Measurements from ENCODE around the gene PARD3.

Gene PARD3

GRCh38 chr10:34815185-34816084 lies at the start of gene PARD3:
PARD3 (minus strand) TSS chr10:34815296; CDS start chr10:34814995, 301 bp downstream.
- Histone ChIP-seq H3K27me3 (ENCODE audit: low read depth, low read length) (no peaks in the 10 kb centered on the region), H3K27ac (ENCODE audit: low read length) (peak within 1 kb of the TSS; percentile 36), H3K4me1 (ENCODE audit: control insufficient read depth in 1 of 2, insufficient read depth in 2 of 2, low read length in 2 of 2) (peaks cover 0 to 18% of the 10 kb centered on the region in 2 donors), H3K4me3 (ENCODE audit: low read depth in 1 of 2, low read length in 2 of 2) (peak within 1 kb of the TSS; percentile 71 to 82), H3K9me3 (ENCODE audit: control insufficient read depth in 1 of 2, low read length in 2 of 2) (no peaks in the 10 kb centered on the region), H3K36me3 (ENCODE audit: control insufficient read depth in 1 of 2, insufficient read depth in 2 of 2, low read length in 2 of 2) (no peaks in the 10 kb centered on the region)

- H3K27ac ChIP-seq (ENCODE audit: low read length) = no peak overlapping the region
- no peaks in the 10 kb centered on the region for H3K9me3 ChIP-seq (ENCODE audit: control insufficient read depth in 1 of 2, low read length in 2 of 2)
- peaks cover 5 to 24% of the 10 kb centered on the region in 2 donors for H3K4me1 ChIP-seq (ENCODE audit: control insufficient read depth in 1 of 2, insufficient read depth in 2 of 2, low read length in 2 of 2)
- no peaks in the 10 kb centered on the region for H3K36me3 ChIP-seq (ENCODE audit: control insufficient read depth in 1 of 2, insufficient read depth in 2 of 2, low read length in 2 of 2)
- H3K27me3 ChIP-seq (ENCODE audit: low read depth, low read length) = no peaks in the 10 kb centered on the region
- peak overlapping the region in 1 of 2 donors; percentile 7 for H3K4me3 ChIP-seq (ENCODE audit: low read depth in 1 of 2, low read length in 2 of 2)
These were observed 49.3 kb upstream of the PARD3 start for GRCh38 chr10:34864149-34865067.

GRCh38 chr10:34862892-34863291 lies 47.8 kb upstream of the PARD3 start:
- no peak overlapping the region for H3K4me3 ChIP-seq (ENCODE audit: low read depth in 1 of 2, low read length in 2 of 2)
- no peaks in the 10 kb centered on the region for H3K36me3 ChIP-seq (ENCODE audit: control insufficient read depth in 1 of 2, insufficient read depth in 2 of 2, low read length in 2 of 2)
- peaks cover 5 to 24% of the 10 kb centered on the region in 2 donors for H3K4me1 ChIP-seq (ENCODE audit: control insufficient read depth in 1 of 2, insufficient read depth in 2 of 2, low read length in 2 of 2)
- no peaks in the 10 kb centered on the region for H3K27me3 ChIP-seq (ENCODE audit: low read depth, low read length)
- H3K9me3 ChIP-seq (ENCODE audit: control insufficient read depth in 1 of 2, low read length in 2 of 2) = no peaks in the 10 kb centered on the region
- no peak overlapping the region for H3K27ac ChIP-seq (ENCODE audit: low read length)

GRCh38 chr10:34861293-34862021 lies 46.4 kb upstream of the PARD3 start:
- Histone ChIP-seq H3K27me3 (ENCODE audit: low read depth, low read length) (no peaks in the 10 kb centered on the region), H3K36me3 (ENCODE audit: control insufficient read depth in 1 of 2, insufficient read depth in 2 of 2, low read length in 2 of 2) (no peaks in the 10 kb centered on the region), H3K9me3 (ENCODE audit: control insufficient read depth in 1 of 2, low read length in 2 of 2) (no peaks in the 10 kb centered on the region), H3K4me3 (ENCODE audit: low read depth in 1 of 2, low read length in 2 of 2) (peak overlapping the region in 1 of 2 donors; percentile 5), H3K27ac (ENCODE audit: low read length) (no peak overlapping the region), H3K4me1 (ENCODE audit: control insufficient read depth in 1 of 2, insufficient read depth in 2 of 2, low read length in 2 of 2) (peaks cover 5 to 24% of the 10 kb centered on the region in 2 donors)

- Histone ChIP-seq H3K4me3 (ENCODE audit: low read depth in 1 of 2, low read length in 2 of 2) (no peak overlapping the region), H3K4me1 (ENCODE audit: control insufficient read depth in 1 of 2, insufficient read depth in 2 of 2, low read length in 2 of 2) (peaks cover 5 to 20% of the 10 kb centered on the region in 2 donors), H3K27me3 (ENCODE audit: low read depth, low read length) (no peaks in the 10 kb centered on the region), H3K9me3 (ENCODE audit: control insufficient read depth in 1 of 2, low read length in 2 of 2) (no peaks in the 10 kb centered on the region), H3K27ac (ENCODE audit: low read length) (no peak overlapping the region), H3K36me3 (ENCODE audit: control insufficient read depth in 1 of 2, insufficient read depth in 2 of 2, low read length in 2 of 2) (no peaks in the 10 kb centered on the region)
These were observed 44.1 kb upstream of the PARD3 start for GRCh38 chr10:34859170-34859569.

- H3K36me3 ChIP-seq (ENCODE audit: control insufficient read depth in 1 of 2, insufficient read depth in 2 of 2, low read length in 2 of 2) = no peaks in the 10 kb centered on the region
- H3K27me3 ChIP-seq (ENCODE audit: low read depth, low read length) = no peaks in the 10 kb centered on the region
- H3K9me3 ChIP-seq (ENCODE audit: control insufficient read depth in 1 of 2, low read length in 2 of 2) = no peaks in the 10 kb centered on the region
- no peak overlapping the region for H3K27ac ChIP-seq (ENCODE audit: low read length)
- H3K4me3 ChIP-seq (ENCODE audit: low read depth in 1 of 2, low read length in 2 of 2) = no peak overlapping the region
- peaks cover 5 to 17% of the 10 kb centered on the region in 2 donors for H3K4me1 ChIP-seq (ENCODE audit: control insufficient read depth in 1 of 2, insufficient read depth in 2 of 2, low read length in 2 of 2)
These were observed 42.9 kb upstream of the PARD3 start for GRCh38 chr10:34858003-34858402.

GRCh38 chr10:34854147-34854601 lies 39.1 kb upstream of the PARD3 start:
- Histone ChIP-seq H3K27ac (ENCODE audit: low read length) (no peak overlapping the region), H3K9me3 (ENCODE audit: control insufficient read depth in 1 of 2, low read length in 2 of 2) (no peaks in the 10 kb centered on the region), H3K4me1 (ENCODE audit: control insufficient read depth in 1 of 2, insufficient read depth in 2 of 2, low read length in 2 of 2) (peaks cover 0 to 8% of the 10 kb centered on the region in 2 donors), H3K4me3 (ENCODE audit: low read depth in 1 of 2, low read length in 2 of 2) (no peak overlapping the region), H3K27me3 (ENCODE audit: low read depth, low read length) (no peaks in the 10 kb centered on the region), H3K36me3 (ENCODE audit: control insufficient read depth in 1 of 2, insufficient read depth in 2 of 2, low read length in 2 of 2) (no peaks in the 10 kb centered on the region)

- Histone ChIP-seq H3K36me3 (ENCODE audit: control insufficient read depth in 1 of 2, insufficient read depth in 2 of 2, low read length in 2 of 2) (no peaks in the 10 kb centered on the region), H3K4me3 (ENCODE audit: low read depth in 1 of 2, low read length in 2 of 2) (no peak overlapping the region), H3K27me3 (ENCODE audit: low read depth, low read length) (no peaks in the 10 kb centered on the region), H3K27ac (ENCODE audit: low read length) (no peak overlapping the region), H3K4me1 (ENCODE audit: control insufficient read depth in 1 of 2, insufficient read depth in 2 of 2, low read length in 2 of 2) (peaks cover 0 to 8% of the 10 kb centered on the region in 2 donors), H3K9me3 (ENCODE audit: control insufficient read depth in 1 of 2, low read length in 2 of 2) (no peaks in the 10 kb centered on the region)
These were observed 38.3 kb upstream of the PARD3 start for GRCh38 chr10:34853357-34853756.

GRCh38 chr10:34850558-34850957 lies 35.5 kb upstream of the PARD3 start:
- H3K27ac ChIP-seq (ENCODE audit: low read length) = no peak overlapping the region
- H3K4me1 ChIP-seq (ENCODE audit: control insufficient read depth in 1 of 2, insufficient read depth in 2 of 2, low read length in 2 of 2) = peaks cover 0 to 8% of the 10 kb centered on the region in 2 donors
- H3K36me3 ChIP-seq (ENCODE audit: control insufficient read depth in 1 of 2, insufficient read depth in 2 of 2, low read length in 2 of 2) = no peaks in the 10 kb centered on the region
- no peaks in the 10 kb centered on the region for H3K9me3 ChIP-seq (ENCODE audit: control insufficient read depth in 1 of 2, low read length in 2 of 2)
- H3K27me3 ChIP-seq (ENCODE audit: low read depth, low read length) = no peaks in the 10 kb centered on the region
- no peak overlapping the region for H3K4me3 ChIP-seq (ENCODE audit: low read depth in 1 of 2, low read length in 2 of 2)

- H3K36me3 ChIP-seq (ENCODE audit: control insufficient read depth in 1 of 2, insufficient read depth in 2 of 2, low read length in 2 of 2) = no peaks in the 10 kb centered on the region
These were observed 34.9 kb upstream of the PARD3 start for GRCh38 chr10:34850036-34850435.

More at GRCh38 chr10:34850036-34850435, 34.9 kb upstream of the PARD3 start:
- H3K27ac ChIP-seq (ENCODE audit: low read length) = no peak overlapping the region
- peaks cover 0 to 8% of the 10 kb centered on the region in 2 donors for H3K4me1 ChIP-seq (ENCODE audit: control insufficient read depth in 1 of 2, insufficient read depth in 2 of 2, low read length in 2 of 2)
- no peak overlapping the region for H3K4me3 ChIP-seq (ENCODE audit: low read depth in 1 of 2, low read length in 2 of 2)
- H3K9me3 ChIP-seq (ENCODE audit: control insufficient read depth in 1 of 2, low read length in 2 of 2) = no peaks in the 10 kb centered on the region
- H3K27me3 ChIP-seq (ENCODE audit: low read depth, low read length) = no peaks in the 10 kb centered on the region

All from muscle layer of duodenum (tissue), 2 donors.